WTC11 (cell line): ENCODE measurements around the gene BICDL1. TPM values are rescaled to one million over a fixed set of nuclear protein-coding genes. Genes with fewer than 3 reads are reported as not detected.

Experiments used
- ATAC-seq: fragments of 200-7000 bp; cut with Tn5 transposase; 2 replicates; pipeline ENCODE4 v1.10.0; 2021; ENCODE audit warnings: mild to moderate bottlenecking, moderate library complexity
- CTCF ChIA-PET: fragments of 300-600 bp; sonication (Branson Sonifier 250); formaldehyde crosslinking; loops from one replicate; lab custom pipeline; 2021; ENCODE audit warnings: antibody characterized with exemption; lab: Charles Lee
- POLR2A ChIA-PET: fragments of 350-600 bp; sonication (Branson Sonifier 250); formaldehyde crosslinking; loops from one replicate; lab custom pipeline; 2021; ENCODE audit warnings: antibody characterized with exemption; lab: Charles Lee
- DNase-seq: peaks from one replicate; pipeline ENCODE4 v3.0.0; 2021; ENCODE audit warnings: low spot score
- H3K27ac Mint-ChIP-seq: 2 replicates; pipeline ENCODE4 v1.8.0; 2021; ENCODE audit warnings: mixed read lengths
- H3K27me3 Mint-ChIP-seq: 2 replicates; pipeline ENCODE4 v1.8.0; 2021; ENCODE audit warnings: low read depth, mild to moderate bottlenecking, moderate library complexity, mixed read lengths
- H3K36me3 Mint-ChIP-seq: 2 replicates; pipeline ENCODE4 v1.8.0; 2021; ENCODE audit warnings: mixed read lengths
- H3K4me1 Mint-ChIP-seq: 2 replicates; pipeline ENCODE4 v1.8.0; 2022; ENCODE audit warnings: mixed read lengths
- H3K4me3 Mint-ChIP-seq: 2 replicates; pipeline ENCODE4 v1.8.0; 2021; ENCODE audit warnings: mild to moderate bottlenecking, moderate library complexity, mixed read lengths
- H3K9me3 Mint-ChIP-seq: 2 replicates; pipeline ENCODE4 v1.8.0; 2021; ENCODE audit warnings: mixed read lengths
- CBFB ChIP-seq: sonication (generic); formaldehyde crosslinking; IDR thresholded peaks from 2 replicates; pipeline ENCODE4 v1.8.1; 2022; ENCODE audit warnings: mild to moderate bottlenecking, low read depth, missing genetic modification reagents
- ESRRA ChIP-seq: sonication (generic); formaldehyde crosslinking; IDR thresholded peaks from 2 replicates; pipeline ENCODE4 v1.8.1; 2022; ENCODE audit warnings: mild to moderate bottlenecking, missing genetic modification reagents, borderline replicate concordance
- FOXJ3 ChIP-seq: sonication (generic); formaldehyde crosslinking; IDR thresholded peaks from 2 replicates; pipeline ENCODE4 v1.9.0; 2021; ENCODE audit warnings: missing genetic modification reagents, mild to moderate bottlenecking, borderline replicate concordance
- FOXP1 ChIP-seq: sonication (generic); formaldehyde crosslinking; IDR thresholded peaks from 2 replicates; pipeline ENCODE4 v1.8.0; 2022; ENCODE audit warnings: missing genetic modification reagents, mild to moderate bottlenecking, moderate library complexity, borderline replicate concordance
- GTF2I ChIP-seq: fragments of 250-450 bp; sonication (Bioruptor Pico); conservative IDR thresholded peaks from 2 replicates; pipeline ENCODE4 v1.4.0; 2021; ENCODE audit warnings: mild to moderate bottlenecking
- NFYB ChIP-seq: sonication (generic); formaldehyde crosslinking; conservative IDR thresholded peaks from 2 replicates; pipeline ENCODE4 v1.8.0; 2022; ENCODE audit warnings: low read depth, missing genetic modification reagents
- NR3C1 ChIP-seq: sonication (generic); formaldehyde crosslinking; conservative IDR thresholded peaks from 2 replicates; pipeline ENCODE4 v1.8.1; 2023; ENCODE audit warnings: low read depth, mild to moderate bottlenecking, missing genetic modification reagents
- TEAD1 ChIP-seq: sonication (generic); formaldehyde crosslinking; IDR thresholded peaks from 2 replicates; pipeline ENCODE4 v1.8.0; 2022; ENCODE audit warnings: mild to moderate bottlenecking, missing genetic modification reagents
- ZNF317 ChIP-seq: sonication (generic); formaldehyde crosslinking; IDR thresholded peaks from 2 replicates; pipeline ENCODE4 v1.8.1; 2023; ENCODE audit warnings: low read depth, mild to moderate bottlenecking, moderate library complexity, missing genetic modification reagents, borderline replicate concordance
- ZNF423 ChIP-seq: fragments of 250-450 bp; sonication (Bioruptor Pico); IDR thresholded peaks from 2 replicates; pipeline ENCODE4 v2.1.2; 2022; ENCODE audit warnings: mild to moderate bottlenecking, moderate library complexity
- total RNA-seq: library from RNA; stranded (reverse); gene quantifications from 3 replicates; pipeline ENCODE4 v1.2.3, GENCODE V29; 2021
- TF ChIP-seq, protein P1 (sequence below): sonication (generic); formaldehyde crosslinking; IDR thresholded peaks from 2 replicates; pipeline ENCODE4 v1.8.1; 2023; ENCODE audit warnings: mild to moderate bottlenecking, missing genetic modification reagents, borderline replicate concordance
- TF ChIP-seq, protein P2 (sequence below): sonication (generic); formaldehyde crosslinking; IDR thresholded peaks from 2 replicates; pipeline ENCODE4 v1.8.1; 2022; ENCODE audit warnings: mild to moderate bottlenecking, missing genetic modification reagents, moderate library complexity, borderline replicate concordance
- TF ChIP-seq, protein P3 (sequence below): sonication (generic); formaldehyde crosslinking; IDR thresholded peaks from 2 replicates; pipeline ENCODE4 v1.8.0; 2022; ENCODE audit warnings: mild to moderate bottlenecking, missing genetic modification reagents
- TF ChIP-seq, protein P4 (sequence below): sonication (generic); formaldehyde crosslinking; IDR thresholded peaks from 2 replicates; pipeline ENCODE4 v1.8.0; 2022; ENCODE audit warnings: missing genetic modification reagents
- TF ChIP-seq, protein P5 (sequence below): fragments of 200-600 bp; IDR thresholded peaks from 2 replicates; pipeline ENCODE4 v1.8.0; 2022; ENCODE audit warnings: antibody characterized with exemption
- TF ChIP-seq, protein P6 (sequence below): sonication (generic); formaldehyde crosslinking; IDR thresholded peaks from 2 replicates; pipeline ENCODE4 v1.8.1; 2022; ENCODE audit warnings: mild to moderate bottlenecking, moderate library complexity, missing genetic modification reagents
- TF ChIP-seq, protein P7 (sequence below): sonication (generic); formaldehyde crosslinking; IDR thresholded peaks from 2 replicates; pipeline ENCODE4 v1.8.1; 2023; ENCODE audit warnings: mild to moderate bottlenecking, missing genetic modification reagents, moderate library complexity
- TF ChIP-seq, protein P8 (sequence below): fragments of 250-450 bp; sonication (Bioruptor Pico); IDR thresholded peaks from 2 replicates; pipeline ENCODE4 v1.9.0; 2021; ENCODE audit warnings: mild to moderate bottlenecking, borderline replicate concordance

BICDL1 gene
- total RNA-seq, 1 experiment from 2014 or later = 23.1 TPM

DNA sequence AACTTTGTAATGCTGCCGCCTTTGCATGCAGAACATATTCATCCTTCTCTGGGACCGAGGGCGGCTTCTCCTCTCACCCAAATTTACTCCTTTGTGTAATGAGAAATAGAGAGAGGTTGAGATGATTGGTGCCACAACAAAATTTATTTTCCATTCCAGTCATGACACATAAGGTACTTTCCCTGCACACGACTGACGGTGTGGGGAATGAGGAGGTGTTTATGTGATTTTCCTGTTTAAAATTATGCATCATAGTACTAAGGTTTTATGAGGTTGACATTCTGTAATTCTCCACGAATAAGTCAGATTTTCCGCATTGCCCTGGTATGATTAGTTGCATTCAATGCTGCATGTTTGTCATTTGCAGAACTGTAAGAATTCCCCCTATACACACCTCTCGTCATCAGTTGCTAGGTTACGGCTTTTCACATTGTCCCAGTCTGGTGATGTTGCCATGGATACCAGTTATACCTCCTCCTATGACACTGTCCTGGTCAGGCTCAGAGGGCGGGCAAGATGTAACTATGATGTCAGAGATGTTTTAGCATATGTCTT is 23.1 kb downstream of the BICDL1 start:
- H3K9me3 Mint-ChIP-seq = peaks cover 4% of the 10 kb centered on the region; the same call in 1 of the 2 replicates
- CTCF ChIA-PET = no interaction called here
- TF ChIP-seq, protein P1, sequence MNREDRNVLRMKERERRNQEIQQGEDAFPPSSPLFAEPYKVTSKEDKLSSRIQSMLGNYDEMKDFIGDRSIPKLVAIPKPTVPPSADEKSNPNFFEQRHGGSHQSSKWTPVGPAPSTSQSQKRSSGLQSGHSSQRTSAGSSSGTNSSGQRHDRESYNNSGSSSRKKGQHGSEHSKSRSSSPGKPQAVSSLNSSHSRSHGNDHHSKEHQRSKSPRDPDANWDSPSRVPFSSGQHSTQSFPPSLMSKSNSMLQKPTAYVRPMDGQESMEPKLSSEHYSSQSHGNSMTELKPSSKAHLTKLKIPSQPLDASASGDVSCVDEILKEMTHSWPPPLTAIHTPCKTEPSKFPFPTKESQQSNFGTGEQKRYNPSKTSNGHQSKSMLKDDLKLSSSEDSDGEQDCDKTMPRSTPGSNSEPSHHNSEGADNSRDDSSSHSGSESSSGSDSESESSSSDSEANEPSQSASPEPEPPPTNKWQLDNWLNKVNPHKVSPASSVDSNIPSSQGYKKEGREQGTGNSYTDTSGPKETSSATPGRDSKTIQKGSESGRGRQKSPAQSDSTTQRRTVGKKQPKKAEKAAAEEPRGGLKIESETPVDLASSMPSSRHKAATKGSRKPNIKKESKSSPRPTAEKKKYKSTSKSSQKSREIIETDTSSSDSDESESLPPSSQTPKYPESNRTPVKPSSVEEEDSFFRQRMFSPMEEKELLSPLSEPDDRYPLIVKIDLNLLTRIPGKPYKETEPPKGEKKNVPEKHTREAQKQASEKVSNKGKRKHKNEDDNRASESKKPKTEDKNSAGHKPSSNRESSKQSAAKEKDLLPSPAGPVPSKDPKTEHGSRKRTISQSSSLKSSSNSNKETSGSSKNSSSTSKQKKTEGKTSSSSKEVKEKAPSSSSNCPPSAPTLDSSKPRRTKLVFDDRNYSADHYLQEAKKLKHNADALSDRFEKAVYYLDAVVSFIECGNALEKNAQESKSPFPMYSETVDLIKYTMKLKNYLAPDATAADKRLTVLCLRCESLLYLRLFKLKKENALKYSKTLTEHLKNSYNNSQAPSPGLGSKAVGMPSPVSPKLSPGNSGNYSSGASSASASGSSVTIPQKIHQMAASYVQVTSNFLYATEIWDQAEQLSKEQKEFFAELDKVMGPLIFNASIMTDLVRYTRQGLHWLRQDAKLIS (CRISPR knock-in tag) = no peak
- no peak for TF ChIP-seq FOXP1 (CRISPR knock-in tag)
- TF ChIP-seq ZNF423 (CRISPR knock-in tag) = no peak
- TF ChIP-seq, protein P2, sequence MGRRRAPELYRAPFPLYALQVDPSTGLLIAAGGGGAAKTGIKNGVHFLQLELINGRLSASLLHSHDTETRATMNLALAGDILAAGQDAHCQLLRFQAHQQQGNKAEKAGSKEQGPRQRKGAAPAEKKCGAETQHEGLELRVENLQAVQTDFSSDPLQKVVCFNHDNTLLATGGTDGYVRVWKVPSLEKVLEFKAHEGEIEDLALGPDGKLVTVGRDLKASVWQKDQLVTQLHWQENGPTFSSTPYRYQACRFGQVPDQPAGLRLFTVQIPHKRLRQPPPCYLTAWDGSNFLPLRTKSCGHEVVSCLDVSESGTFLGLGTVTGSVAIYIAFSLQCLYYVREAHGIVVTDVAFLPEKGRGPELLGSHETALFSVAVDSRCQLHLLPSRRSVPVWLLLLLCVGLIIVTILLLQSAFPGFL (CRISPR knock-in tag) = no peak
- TF ChIP-seq NR3C1 (CRISPR knock-in tag) = no peak
- TF ChIP-seq, protein P3, sequence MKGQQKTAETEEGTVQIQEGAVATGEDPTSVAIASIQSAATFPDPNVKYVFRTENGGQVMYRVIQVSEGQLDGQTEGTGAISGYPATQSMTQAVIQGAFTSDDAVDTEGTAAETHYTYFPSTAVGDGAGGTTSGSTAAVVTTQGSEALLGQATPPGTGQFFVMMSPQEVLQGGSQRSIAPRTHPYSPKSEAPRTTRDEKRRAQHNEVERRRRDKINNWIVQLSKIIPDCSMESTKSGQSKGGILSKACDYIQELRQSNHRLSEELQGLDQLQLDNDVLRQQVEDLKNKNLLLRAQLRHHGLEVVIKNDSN = no peak
- TF ChIP-seq, protein P4, sequence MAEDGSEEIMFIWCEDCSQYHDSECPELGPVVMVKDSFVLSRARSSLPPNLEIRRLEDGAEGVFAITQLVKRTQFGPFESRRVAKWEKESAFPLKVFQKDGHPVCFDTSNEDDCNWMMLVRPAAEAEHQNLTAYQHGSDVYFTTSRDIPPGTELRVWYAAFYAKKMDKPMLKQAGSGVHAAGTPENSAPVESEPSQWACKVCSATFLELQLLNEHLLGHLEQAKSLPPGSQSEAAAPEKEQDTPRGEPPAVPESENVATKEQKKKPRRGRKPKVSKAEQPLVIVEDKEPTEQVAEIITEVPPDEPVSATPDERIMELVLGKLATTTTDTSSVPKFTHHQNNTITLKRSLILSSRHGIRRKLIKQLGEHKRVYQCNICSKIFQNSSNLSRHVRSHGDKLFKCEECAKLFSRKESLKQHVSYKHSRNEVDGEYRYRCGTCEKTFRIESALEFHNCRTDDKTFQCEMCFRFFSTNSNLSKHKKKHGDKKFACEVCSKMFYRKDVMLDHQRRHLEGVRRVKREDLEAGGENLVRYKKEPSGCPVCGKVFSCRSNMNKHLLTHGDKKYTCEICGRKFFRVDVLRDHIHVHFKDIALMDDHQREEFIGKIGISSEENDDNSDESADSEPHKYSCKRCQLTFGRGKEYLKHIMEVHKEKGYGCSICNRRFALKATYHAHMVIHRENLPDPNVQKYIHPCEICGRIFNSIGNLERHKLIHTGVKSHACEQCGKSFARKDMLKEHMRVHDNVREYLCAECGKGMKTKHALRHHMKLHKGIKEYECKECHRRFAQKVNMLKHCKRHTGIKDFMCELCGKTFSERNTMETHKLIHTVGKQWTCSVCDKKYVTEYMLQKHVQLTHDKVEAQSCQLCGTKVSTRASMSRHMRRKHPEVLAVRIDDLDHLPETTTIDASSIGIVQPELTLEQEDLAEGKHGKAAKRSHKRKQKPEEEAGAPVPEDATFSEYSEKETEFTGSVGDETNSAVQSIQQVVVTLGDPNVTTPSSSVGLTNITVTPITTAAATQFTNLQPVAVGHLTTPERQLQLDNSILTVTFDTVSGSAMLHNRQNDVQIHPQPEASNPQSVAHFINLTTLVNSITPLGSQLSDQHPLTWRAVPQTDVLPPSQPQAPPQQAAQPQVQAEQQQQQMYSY = no peak
- no peak for TF ChIP-seq TEAD1 (CRISPR knock-in tag)
- TF ChIP-seq ZNF317 (CRISPR knock-in tag) = no peak
- TF ChIP-seq, protein P5, sequence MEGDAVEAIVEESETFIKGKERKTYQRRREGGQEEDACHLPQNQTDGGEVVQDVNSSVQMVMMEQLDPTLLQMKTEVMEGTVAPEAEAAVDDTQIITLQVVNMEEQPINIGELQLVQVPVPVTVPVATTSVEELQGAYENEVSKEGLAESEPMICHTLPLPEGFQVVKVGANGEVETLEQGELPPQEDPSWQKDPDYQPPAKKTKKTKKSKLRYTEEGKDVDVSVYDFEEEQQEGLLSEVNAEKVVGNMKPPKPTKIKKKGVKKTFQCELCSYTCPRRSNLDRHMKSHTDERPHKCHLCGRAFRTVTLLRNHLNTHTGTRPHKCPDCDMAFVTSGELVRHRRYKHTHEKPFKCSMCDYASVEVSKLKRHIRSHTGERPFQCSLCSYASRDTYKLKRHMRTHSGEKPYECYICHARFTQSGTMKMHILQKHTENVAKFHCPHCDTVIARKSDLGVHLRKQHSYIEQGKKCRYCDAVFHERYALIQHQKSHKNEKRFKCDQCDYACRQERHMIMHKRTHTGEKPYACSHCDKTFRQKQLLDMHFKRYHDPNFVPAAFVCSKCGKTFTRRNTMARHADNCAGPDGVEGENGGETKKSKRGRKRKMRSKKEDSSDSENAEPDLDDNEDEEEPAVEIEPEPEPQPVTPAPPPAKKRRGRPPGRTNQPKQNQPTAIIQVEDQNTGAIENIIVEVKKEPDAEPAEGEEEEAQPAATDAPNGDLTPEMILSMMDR = no peak
- no peak for TF ChIP-seq GTF2I (CRISPR knock-in tag)
- TF ChIP-seq ESRRA = no peak
- no peak for TF ChIP-seq NFYB
- TF ChIP-seq, protein P6, sequence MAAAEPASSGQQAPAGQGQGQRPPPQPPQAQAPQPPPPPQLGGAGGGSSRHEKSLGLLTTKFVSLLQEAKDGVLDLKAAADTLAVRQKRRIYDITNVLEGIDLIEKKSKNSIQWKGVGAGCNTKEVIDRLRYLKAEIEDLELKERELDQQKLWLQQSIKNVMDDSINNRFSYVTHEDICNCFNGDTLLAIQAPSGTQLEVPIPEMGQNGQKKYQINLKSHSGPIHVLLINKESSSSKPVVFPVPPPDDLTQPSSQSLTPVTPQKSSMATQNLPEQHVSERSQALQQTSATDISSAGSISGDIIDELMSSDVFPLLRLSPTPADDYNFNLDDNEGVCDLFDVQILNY (CRISPR knock-in tag) = no peak
- no peak for TF ChIP-seq CBFB (CRISPR knock-in tag)
- TF ChIP-seq, protein P7, sequence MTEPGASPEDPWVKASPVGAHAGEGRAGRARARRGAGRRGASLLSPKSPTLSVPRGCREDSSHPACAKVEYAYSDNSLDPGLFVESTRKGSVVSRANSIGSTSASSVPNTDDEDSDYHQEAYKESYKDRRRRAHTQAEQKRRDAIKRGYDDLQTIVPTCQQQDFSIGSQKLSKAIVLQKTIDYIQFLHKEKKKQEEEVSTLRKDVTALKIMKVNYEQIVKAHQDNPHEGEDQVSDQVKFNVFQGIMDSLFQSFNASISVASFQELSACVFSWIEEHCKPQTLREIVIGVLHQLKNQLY (CRISPR knock-in tag) = no peak
- TF ChIP-seq FOXJ3 (CRISPR knock-in tag) = no peak
- TF ChIP-seq, protein P8, sequence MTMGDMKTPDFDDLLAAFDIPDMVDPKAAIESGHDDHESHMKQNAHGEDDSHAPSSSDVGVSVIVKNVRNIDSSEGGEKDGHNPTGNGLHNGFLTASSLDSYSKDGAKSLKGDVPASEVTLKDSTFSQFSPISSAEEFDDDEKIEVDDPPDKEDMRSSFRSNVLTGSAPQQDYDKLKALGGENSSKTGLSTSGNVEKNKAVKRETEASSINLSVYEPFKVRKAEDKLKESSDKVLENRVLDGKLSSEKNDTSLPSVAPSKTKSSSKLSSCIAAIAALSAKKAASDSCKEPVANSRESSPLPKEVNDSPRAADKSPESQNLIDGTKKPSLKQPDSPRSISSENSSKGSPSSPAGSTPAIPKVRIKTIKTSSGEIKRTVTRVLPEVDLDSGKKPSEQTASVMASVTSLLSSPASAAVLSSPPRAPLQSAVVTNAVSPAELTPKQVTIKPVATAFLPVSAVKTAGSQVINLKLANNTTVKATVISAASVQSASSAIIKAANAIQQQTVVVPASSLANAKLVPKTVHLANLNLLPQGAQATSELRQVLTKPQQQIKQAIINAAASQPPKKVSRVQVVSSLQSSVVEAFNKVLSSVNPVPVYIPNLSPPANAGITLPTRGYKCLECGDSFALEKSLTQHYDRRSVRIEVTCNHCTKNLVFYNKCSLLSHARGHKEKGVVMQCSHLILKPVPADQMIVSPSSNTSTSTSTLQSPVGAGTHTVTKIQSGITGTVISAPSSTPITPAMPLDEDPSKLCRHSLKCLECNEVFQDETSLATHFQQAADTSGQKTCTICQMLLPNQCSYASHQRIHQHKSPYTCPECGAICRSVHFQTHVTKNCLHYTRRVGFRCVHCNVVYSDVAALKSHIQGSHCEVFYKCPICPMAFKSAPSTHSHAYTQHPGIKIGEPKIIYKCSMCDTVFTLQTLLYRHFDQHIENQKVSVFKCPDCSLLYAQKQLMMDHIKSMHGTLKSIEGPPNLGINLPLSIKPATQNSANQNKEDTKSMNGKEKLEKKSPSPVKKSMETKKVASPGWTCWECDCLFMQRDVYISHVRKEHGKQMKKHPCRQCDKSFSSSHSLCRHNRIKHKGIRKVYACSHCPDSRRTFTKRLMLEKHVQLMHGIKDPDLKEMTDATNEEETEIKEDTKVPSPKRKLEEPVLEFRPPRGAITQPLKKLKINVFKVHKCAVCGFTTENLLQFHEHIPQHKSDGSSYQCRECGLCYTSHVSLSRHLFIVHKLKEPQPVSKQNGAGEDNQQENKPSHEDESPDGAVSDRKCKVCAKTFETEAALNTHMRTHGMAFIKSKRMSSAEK (CRISPR knock-in tag) = no peak
- TF ChIP-seq, all 79 proteins: peak for 0
- no peak overlapping the region for H3K27ac Mint-ChIP-seq
- DNase-seq (no peak), ATAC-seq (0 out of 2 replicates have a peak, but pooled peaks have one; percentile 32)
- H3K4me3 Mint-ChIP-seq = no peak overlapping the region
- no peaks in the 10 kb centered on the region for H3K27me3 Mint-ChIP-seq
- POLR2A ChIA-PET = no interaction called here
- H3K36me3 Mint-ChIP-seq = peaks cover 4% of the 10 kb centered on the region
- peaks cover 11% of the 10 kb centered on the region for H3K4me1 Mint-ChIP-seq
